GM15510 (cell line): ENCODE data around the gene SRPX2.

Experiments
- POLR2A ChIP-seq: IDR thresholded peaks from 3 replicates; pipeline ENCODE4 v1.6.1; 2011; ENCODE audit warnings: borderline replicate concordance; ENCODE audit not compliant: insufficient read length; ENCODE audit errors: extremely low read depth

SRPX2 gene

GRCh38 chrX:100643212-100643611, 787 bp upstream of the SRPX2 start:
- TF ChIP-seq POLR2A, result no peak

- TF ChIP-seq POLR2A, result no peak
Observed at GRCh38 chrX:100645106-100645505, 1.1 kb downstream of the SRPX2 start.

- TF ChIP-seq POLR2A, result no peak
Observed at GRCh38 chrX:100647095-100647494, 3.1 kb downstream of the SRPX2 start.

- TF ChIP-seq POLR2A, result no peak
Observed at GRCh38 chrX:100647739-100648138, 3.7 kb downstream of the SRPX2 start.

GRCh38 chrX:100648458-100649417, 4.7 kb downstream of the SRPX2 start:
- no peak for TF ChIP-seq POLR2A

GRCh38 chrX:100649550-100650356, 5.8 kb downstream of the SRPX2 start:
- no peak for TF ChIP-seq POLR2A

GRCh38 chrX:100650841-100651240, 6.8 kb downstream of the SRPX2 start:
- TF ChIP-seq POLR2A, result no peak

GRCh38 chrX:100652266-100652665, 8.3 kb downstream of the SRPX2 start:
- no peak for TF ChIP-seq POLR2A

GRCh38 chrX:100654261-100654660, 10.3 kb downstream of the SRPX2 start:
- no peak for TF ChIP-seq POLR2A

- TF ChIP-seq POLR2A, result no peak
Observed at GRCh38 chrX:100658941-100659381, 15.0 kb downstream of the SRPX2 start.

- TF ChIP-seq POLR2A, result no peak
Observed at GRCh38 chrX:100659431-100660137, 15.6 kb downstream of the SRPX2 start.

GRCh38 chrX:100662170-100662569, 18.2 kb downstream of the SRPX2 start:
- TF ChIP-seq POLR2A, result no peak

GRCh38 chrX:100662796-100663195, 18.8 kb downstream of the SRPX2 start:
- no peak for TF ChIP-seq POLR2A

- no peak for TF ChIP-seq POLR2A
Observed at GRCh38 chrX:100663642-100664041, 19.6 kb downstream of the SRPX2 start.

- no peak for TF ChIP-seq POLR2A
Observed at GRCh38 chrX:100672966-100673365, 29.0 kb downstream of the SRPX2 start.
